ENCODE data around the gene UBE3B.

UBE3B gene

DNA sequence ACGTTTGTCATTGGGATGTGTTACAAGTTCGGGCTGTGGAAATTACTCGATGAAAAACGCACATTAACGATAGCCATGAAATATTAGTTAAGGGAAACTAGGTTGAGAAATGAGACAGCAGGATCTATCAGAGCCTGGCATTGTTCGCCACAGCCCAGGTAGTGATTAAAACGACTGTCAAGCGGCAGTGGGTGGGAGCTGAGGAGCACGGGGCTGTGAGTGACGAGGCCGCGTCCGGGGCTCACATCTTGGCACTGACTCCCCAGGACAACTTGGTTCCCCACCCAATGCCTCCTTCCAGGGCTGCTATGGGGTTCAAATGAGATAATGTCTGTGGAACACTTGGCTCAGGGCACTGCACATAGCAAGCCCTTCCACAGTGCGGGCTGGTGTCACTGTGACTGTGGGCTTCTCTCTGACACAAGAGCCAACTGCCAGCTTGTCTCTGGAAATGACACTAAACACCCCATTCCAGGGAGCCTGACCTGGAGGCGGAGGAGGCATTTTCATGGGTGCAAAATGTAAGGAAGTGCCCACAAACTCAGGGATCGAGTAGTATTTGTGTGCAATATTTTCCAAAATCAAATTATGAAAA, 76.6 kb downstream of the UBE3B start:
- no peak for DNase-seq (ENCODE audit: low spot score)

DNA sequence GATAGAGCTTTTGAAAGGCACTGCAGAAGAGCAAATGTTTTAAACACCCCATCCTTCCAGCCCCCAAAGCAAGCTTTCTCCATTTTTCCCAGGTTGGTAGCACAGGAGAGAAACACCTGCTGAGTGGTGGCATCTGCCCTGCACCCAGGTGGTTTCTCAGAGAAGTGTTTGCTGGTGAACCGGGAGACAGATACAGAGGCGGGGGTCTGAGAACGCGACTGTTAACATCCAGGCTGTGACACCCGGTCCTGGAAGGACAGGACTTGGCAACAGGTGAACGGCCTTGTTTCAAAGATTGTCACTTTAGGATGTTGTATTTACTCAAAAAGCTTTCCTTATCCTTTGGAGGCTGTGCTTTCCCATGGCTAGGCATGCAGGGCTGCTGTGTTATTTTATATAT, 77.3 kb downstream of the UBE3B start:
- DNase-seq (ENCODE audit: low spot score), result no peak

DNA sequence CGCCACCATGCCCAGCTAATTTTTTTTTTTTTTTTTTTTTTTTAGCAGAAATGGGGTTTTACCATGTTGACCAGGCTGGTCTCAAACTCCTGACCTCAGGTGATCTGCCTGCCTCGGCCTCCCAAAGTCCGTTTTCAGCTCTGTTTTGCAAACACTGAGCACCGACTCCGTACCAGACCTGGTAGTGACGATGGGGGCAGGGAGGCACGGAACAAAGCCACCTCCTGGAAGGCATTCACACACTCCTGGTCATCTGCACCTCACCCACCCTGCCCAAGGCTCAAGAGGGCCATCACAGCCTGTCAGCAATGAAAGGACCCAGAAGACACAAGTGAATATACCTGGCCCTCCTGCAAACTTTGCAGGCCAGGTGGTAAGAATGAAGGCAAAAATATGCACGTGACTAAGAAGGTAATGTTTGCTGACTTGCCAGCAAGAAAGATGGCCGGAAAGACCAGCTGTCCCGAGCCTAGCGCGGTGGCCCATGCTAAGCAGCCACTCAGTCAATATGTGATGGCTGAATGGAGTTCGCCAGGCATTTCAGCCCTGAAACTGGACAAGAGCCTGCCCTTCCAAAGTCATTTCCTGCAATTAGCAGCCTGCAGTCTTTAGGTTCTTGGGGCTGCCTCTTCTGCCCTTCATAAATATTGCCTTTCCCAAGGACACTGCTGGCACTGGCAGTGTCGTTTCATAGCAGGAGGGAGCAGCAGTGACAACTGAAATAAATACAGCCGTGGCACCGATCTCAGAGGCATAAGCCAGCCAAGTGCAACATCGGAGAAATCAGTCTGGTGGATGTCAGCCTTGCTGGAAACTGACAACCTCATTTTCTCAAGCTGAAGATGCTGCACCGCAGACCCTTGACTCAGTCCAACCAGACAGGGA, 78.2 kb downstream of the UBE3B start:
- no peak for DNase-seq (ENCODE audit: low spot score)

DNA sequence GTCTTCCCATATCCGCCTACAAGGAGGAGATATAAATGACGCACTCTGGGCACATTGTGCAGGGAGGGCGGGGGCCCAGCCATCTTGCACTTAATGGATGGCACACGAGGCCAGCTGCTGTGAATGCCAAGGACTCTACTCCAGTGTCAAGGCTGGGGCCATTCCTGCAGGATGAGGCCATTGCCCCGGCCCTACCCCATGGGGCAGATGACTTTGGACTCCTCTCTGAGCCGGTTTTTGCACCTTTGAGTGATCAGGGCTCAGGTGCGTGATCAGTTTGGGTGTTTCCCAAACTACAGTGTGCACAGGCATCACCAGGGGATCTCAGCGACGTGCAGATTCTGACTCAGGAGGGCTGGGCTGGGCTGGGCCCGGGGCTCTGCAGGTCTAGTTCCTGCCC, 79.8 kb downstream of the UBE3B start:
- no peak for DNase-seq (ENCODE audit: low spot score)

DNA sequence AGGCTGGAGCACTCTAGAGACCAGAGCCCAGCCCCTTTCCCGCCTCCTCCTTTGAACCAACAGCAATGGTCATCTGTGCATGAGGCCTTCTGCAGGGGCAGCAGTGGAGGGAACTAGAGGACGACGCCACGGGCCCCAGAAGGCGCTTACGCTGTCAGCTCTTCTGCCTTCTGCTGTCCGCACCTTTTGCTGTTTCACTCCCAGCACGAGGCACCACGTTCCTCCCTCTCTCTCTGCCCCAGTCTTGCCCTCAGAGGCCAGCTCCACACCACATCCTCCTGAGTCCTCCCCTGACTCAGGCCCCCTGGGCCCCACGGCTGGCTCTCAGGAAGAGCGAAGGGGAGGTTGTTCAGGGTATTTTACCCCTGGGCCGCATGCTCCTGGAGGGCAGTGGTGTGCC, 80.4 kb downstream of the UBE3B start:
- no peak for DNase-seq (ENCODE audit: low spot score)

DNA sequence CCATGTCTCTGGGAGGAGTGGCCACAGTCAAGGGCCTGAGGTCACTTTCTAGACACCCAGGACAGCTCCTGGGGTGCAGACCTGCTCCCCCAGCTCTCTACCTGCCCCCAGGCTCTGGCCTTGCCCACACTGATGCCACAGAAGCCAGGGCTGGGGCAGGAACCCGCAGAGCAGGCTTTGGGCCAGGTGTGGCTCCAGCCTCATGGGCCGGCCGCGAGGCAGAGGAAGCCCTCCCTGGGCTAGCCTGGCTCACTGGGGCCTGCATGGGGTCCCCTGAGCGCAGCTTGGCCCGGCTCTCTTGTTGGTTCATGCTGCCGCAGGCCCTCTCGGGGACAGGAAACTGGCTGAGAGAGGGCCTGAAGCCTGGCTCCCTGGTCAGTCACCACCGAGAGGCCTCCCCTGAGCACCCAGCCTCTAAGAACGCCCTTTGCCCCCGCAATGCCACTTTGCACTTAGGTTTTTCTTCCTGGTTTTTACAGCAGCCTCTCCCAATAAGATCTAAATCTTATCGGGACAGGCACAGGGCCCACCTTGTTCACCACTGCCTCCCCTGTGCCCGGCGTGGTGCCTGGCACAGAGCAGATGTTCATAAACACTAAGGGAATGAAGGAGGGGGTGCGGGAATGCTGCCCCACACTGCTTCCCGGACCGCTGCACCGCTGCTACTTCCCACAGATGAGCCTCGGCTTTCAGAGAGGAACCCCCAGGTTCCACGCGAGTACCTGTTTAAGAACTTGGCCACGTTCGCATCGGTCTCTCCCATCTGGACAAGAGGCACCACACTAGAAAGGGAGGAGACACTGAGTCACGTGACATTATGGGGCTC, 81.2 kb downstream of the UBE3B start:
- no peak for DNase-seq (ENCODE audit: low spot score)

DNA sequence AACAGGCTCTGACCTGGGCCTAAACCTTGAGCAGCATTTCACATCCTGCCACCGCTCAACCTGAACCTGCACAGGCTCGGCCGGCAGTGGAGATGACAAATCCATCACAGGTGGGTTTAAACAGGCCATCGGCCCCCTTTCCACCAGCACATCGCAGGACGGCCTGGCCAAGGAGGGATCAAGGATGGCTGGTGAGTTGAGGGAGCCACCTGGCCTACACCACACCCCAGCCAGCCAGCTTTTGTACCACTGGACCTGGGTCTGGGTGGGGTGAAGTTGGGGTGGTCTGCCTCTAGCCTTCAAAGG, 81.7 kb downstream of the UBE3B start:
- DNase-seq (ENCODE audit: low spot score), result no peak

DNA sequence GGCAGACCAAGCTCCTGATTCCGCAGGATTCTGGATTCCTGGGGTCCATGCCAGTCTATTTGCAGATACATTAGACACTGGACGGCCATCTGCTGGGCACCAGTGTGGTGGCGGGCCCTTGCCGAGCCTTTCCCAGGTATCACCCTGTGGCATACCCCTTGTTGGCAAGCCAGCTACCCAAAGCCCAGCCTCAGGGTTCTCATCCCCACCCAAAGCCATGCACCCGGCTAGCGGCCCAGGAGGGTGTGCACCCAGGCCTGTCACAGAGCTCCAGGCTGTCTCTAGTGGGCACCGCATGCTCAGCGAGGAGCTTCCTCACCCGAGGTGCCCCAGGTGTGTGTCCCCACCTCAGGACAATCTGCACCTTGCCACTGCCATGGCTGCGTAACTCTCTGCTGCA, 82.2 kb downstream of the UBE3B start:
- DNase-seq (ENCODE audit: low spot score), result no peak

DNA sequence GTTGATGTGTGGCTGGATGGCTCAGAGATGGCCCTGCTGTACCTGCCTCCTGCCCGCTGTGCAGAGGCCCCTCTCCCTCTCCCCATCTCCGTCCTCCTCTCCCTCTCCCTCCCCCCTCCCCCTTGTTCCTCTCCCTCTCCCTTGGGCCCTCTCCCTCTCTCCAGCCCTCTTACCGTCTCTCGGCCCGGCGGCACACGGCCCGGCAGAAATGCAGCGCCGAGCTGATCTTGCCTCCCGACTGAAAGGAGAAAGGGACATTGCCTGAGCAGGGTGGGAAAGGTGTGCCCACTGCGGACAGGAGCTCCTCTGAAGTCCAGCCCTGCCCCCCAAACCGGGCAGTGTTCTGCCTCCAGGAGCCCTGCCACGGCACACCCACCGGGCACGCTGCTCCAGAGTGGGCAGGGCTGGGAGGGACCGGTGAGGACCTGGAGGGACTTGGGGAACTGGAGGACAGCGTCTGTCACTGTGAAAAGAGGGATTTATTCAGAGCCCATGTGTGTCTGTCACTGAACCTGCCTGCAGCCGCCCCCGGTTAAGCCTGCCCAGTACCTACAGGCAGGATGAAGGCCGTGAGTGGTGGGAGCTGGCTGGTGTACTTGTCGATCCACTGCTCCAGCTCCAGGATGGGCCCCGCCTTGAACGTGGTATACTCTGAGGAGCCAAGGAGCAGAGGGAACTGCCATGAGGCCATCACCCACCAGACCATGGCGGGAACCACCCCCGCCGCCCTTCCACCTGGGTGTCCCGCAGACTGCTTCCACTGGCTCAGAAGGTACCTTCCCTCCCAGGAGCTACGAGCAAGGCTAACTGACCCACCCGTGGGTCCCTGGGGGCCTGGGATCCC, 83.7 kb downstream of the UBE3B start:
- DNase-seq (ENCODE audit: low spot score), result no peak

DNA sequence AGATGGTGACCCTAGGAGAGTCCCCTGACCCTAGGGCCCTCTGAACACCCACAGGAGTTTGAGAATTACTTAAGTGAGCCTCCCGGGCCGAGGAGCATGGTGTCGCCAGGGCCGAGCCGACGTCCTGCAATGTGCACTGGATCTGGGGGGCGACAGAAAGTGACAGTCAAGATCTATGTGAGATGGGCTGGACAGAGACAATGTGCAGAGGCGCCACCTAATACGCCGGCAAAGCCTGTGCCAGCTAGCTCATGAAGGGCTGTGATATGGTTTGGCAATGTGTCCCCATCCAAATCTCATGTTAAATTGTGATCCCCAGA, 84.2 kb downstream of the UBE3B start:
- DNase-seq (ENCODE audit: low spot score), result no peak

DNA sequence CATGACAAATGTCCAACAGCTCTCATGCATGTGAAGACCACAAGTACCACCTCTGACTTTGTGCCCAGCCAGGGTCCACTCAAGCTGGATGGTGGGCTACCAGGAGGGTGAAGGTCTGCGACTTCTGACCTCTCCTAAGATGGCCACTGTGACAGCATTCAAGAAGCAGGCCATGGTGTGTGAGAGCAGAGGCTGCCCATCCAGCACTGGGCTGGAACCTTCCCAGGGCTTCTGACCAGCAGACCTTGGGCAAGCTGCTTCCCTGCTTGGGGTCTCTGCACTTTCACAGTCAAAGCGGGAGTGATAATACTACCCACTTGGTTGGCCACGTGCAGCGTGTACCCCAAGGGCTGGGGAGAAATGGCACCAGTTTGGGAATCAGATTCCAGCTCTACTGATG, 85.4 kb downstream of the UBE3B start:
- DNase-seq (ENCODE audit: low spot score), result no peak

DNA sequence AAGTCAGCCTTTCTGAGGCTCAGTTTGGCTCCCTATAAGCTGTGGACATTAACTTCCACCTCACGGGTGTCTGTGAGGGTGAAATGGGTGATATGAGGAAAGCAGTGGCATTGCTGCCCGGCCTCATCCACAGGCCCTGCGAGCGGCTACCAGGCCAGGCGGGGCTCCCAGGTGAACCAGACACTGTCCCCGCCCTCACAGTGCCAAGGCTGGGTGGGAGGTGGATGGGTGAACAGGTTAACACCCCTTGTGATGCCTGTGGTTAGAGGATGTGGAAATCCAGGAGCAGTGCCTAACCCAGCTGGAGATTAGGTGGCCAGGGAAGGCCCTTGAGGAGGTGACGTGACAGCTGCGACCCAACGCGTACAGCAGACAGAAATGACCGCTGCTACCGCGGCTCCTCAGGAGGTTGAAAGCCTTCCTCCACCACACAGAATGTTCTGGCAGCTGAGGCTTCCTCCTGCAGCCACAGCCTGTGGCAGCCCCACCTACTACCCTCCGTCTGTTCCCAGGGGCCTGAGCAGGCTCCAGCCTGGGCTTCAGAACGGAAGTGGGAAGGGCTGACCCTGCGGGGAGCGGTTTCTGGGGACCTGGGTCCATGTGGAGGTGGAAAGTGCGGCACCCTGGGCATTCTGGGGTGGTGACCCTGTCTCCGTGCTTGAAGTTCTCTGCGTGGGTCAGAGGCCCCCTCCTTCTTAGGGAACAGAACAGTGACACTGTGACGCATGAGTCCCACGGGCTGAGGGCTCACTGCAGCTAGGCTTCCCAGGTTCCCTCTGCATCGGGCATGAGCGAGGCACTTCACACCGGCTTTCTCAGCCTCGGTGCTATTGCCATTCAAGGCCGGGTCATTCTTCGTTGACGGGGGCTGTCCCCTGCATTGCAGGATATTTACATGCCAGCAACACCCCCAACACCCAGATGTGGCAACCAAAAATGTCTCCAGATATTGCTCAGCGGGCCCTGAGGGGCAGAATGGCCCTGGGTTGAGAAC, 86.2 kb downstream of the UBE3B start:
- DNase-seq (ENCODE audit: low spot score), result no peak

DNA sequence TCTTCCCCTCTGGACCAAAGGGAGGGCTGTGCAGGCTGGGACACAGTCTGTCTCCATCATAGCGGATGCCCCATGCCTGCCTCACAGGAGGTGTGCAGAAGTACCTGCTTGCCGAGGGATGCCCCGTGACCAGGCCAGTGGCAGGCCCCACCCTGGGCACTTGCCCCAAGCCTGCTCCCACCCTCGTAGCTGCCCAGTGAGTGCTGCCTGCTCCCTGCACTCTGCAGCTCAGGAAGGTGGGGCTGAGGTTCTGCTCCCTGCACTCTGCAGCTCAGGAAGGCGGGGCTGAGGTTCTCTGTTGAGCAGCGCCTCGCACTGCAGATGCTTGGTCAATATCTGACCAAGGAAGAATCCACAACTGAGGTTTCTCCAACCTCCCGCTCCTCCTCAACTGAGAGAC, 89.0 kb downstream of the UBE3B start:
- DNase-seq (ENCODE audit: low spot score), result no peak

DNA sequence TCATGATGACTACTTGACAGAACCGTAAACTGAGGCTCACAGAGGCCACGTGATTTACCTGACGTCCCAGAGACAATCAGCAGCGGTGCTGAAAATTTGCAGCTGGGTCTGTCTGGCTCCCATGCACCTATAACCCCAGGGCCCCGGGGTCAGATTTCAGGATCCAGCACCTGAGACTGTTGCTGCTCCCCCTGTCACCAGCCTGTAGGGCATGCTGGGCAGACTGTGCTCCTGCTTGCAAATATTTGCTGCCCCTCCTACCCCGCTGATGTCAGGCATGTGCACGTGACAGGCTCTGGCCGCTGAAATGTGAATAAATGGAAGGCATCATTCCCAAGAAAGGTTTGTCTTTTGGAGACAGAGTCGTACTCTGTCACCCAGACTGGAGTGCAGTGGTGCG, 89.9 kb downstream of the UBE3B start:
- DNase-seq (ENCODE audit: low spot score), result no peak

DNA sequence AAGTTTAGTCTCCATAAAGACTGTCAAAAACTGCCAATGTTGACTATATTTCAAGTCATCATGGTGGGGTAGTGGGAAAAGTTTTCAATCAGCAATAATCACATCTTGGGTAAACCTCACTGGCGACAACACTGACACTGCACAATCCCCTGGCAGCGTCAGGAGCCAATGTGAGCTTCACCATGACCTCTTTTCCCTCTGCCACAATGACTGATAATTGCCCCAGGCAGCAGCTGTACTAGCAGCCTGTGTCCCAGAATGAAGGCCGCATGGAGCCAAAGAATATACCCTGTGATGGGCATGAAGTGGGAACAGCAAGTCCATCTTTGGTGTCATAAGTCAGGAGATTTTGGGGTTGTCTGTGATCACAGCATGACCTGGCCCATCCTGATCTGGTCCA, 90.5 kb downstream of the UBE3B start:
- no peak for DNase-seq (ENCODE audit: low spot score)

DNA sequence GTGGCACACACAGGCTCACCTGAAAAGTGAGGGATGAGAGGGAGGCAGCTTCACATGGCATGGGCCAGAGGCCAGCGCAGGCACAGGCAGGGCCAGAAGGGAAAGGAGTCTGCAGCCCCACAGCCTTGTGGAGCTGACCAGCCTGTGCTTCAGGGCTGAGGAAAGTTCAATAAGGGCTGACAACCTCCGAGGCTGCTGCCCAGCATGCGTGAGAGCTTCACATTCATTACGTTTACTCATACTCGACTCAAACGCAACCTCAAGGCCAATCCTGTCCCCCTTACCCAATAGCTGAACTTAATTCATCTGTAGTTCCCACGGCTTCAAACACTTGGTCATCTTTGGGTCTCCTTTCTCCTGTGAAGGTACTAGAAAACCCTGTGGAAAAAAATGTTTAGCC, 91.1 kb downstream of the UBE3B start:
- no peak for DNase-seq (ENCODE audit: low spot score)

DNA sequence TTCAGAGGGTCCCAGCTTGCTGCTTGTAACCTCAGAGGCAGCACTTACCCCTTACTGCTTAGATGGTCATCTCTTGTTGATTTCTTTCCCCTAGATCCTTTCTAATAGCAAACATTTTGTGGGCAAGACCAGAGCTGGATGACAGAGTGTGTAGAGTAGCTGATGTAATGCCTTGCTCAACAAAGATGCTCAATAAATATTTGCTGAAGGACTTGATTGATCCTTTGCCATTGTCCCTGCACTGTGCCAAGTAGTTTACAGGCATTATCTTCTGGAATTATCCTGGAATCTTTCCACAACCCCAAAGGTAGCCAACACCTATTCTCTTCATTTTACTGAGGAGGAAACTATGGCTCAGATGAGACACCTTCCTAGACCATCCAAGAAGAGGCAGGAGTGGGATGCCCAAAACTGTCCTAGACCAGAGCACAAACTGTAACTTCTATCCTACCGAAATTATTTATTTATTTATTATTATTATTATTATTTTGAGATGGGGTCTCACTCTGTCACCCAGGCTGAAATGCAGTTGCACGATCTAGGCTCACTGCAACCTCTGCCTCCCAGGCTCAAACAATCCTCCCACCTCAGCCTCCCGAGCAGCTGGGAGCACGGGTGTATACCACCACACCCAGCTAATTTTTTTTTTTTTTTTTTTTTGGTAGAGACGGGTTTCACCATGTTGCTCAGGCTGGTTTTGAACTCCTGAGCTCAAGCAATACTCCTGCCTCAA, 94.5 kb downstream of the UBE3B start:
- no peak for DNase-seq (ENCODE audit: low spot score)

DNA sequence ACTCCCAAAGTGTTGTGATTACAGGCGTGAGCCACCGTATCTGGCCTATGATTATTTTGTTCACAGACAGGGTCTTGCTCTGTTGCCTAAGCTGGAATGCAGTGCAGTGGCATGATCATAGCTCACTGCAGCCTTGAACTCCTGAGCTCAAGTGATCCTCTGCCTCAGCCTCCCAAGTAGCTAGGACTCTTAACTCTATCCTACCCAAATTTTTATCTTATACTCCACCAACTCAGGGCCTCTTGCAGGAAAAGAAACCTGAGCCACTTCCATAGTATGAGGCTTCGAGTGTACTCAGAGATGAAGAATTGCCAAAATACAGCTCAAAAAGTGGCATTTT, 95.0 kb downstream of the UBE3B start:
- no peak for DNase-seq (ENCODE audit: low spot score)

DNA sequence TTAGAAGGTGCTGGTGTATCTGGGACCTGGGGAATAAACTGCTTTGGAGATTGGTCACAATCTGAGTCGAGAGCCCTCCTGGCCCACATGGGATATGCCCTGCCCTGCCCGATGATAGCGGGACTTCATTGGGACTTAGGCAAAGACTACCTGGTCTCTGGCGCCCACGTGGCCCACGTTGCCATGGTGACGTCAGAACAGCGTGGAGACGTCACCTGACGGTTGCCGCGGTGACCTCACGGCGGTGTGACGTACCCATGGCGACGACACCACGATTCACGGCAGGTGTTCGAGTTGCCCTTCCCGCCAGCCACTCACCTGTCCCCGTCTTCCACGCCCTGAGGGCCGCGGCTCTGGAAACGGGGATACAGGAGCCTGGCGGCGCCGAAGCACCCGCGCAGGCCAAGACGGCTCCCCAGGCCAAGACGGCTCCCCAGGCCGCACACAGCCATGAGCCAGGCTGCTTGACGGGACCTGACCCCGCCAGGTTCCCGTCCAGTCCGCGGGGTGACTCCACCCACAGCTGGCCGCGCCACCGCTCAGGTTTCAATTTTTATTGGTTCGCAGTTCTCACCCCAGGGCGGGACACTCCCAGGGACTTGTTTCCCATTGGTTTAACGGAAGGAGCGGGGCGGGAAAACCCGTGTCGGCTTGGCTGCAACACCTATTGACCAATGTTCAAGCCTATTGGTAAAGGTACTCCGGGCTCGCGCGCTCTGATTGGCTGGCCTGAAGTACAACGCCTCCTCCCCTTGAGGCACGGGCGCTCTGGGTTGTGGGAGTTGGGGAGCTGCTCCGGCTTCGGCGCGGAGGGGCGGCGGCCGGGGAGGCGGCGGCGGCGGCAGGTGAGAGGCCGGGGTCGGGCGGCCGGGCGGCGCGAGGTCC, 95.8 kb downstream of the UBE3B start, which contains the start of the genes MMAB and MVK:
TSS of gene MMAB (minus strand) at position 476 of the 885 bp plus-strand sequence. CDS start at position 452, 24 bp downstream.
TSS of gene MVK (plus strand) at position 766 of the 885 bp plus-strand sequence. CDS start 1,029 bp downstream, outside the sequence.
- DNase-seq (ENCODE audit: low spot score), result peak; percentile 98
